K562 (cell line): ENCODE results near the gene XAB2. TPM values are rescaled to one million over a fixed set of nuclear protein-coding genes. Genes with fewer than 3 reads are reported as not detected.

Experiments
- BACH1 ChIP-seq: fragments of 200-800 bp; sonication (Bioruptor generic); IDR thresholded peaks from 2 replicates; pipeline ENCODE4 v1.6.1; 2016; ENCODE audit warnings: missing genetic modification characterization, missing compliant biosample characterization
- BMI1 ChIP-seq: fragments of 150-350 bp; IDR thresholded peaks from 2 replicates; pipeline ENCODE4 v1.6.1; 2014; ENCODE audit warnings: low read length
- CCNT2 ChIP-seq: IDR thresholded peaks from 2 replicates; pipeline ENCODE4 v1.6.1; 2011; ENCODE audit warnings: borderline replicate concordance, low read depth, mild to moderate bottlenecking, moderate library complexity, mixed read lengths, low read length; ENCODE audit not compliant: insufficient read length; ENCODE audit errors: extremely low read depth
- CSDE1 ChIP-seq, 2 experiments: fragments of 450-650 bp; IDR thresholded peaks; 2 replicates each; pipeline ENCODE4 v1.6.1; 2016; ENCODE audit warnings: mild to moderate bottlenecking in 1 of 2
- CXXC5 ChIP-seq: fragments of 250-450 bp; sonication (Bioruptor Pico); IDR thresholded peaks from 2 replicates; pipeline ENCODE4 v1.8.0; 2022; ENCODE audit warnings: inconsistent platforms, mild to moderate bottlenecking, moderate library complexity
- DMBX1 ChIP-seq: fragments of 250-450 bp; sonication (Bioruptor Pico); IDR thresholded peaks from 2 replicates; pipeline ENCODE4 v1.8.0; 2022; ENCODE audit warnings: inconsistent platforms, mild to moderate bottlenecking, moderate library complexity, borderline replicate concordance
- ETV1 ChIP-seq: fragments of 450-650 bp; conservative IDR thresholded peaks from 2 replicates; pipeline ENCODE4 v1.6.1; 2016; ENCODE audit warnings: missing genetic modification characterization, control low read depth, low read depth, missing compliant biosample characterization
- GATA2 ChIP-seq: sonication (generic); formaldehyde crosslinking; IDR thresholded peaks from 2 replicates; pipeline ENCODE4 v1.4.0; 2020; ENCODE audit warnings: mild to moderate bottlenecking, missing genetic modification reagents
- JUNB ChIP-seq: fragments of 450-650 bp; formaldehyde crosslinking; conservative IDR thresholded peaks from 2 replicates; pipeline ENCODE4 v1.4.0; 2020; ENCODE audit warnings: mild to moderate bottlenecking
- KDM2B ChIP-seq: fragments of 250-450 bp; sonication (Bioruptor Pico); IDR thresholded peaks from 2 replicates; pipeline ENCODE4 v1.8.0; 2021; ENCODE audit warnings: mild to moderate bottlenecking, moderate library complexity
- LCOR ChIP-seq: sonication (generic); formaldehyde crosslinking; IDR thresholded peaks from 2 replicates; pipeline ENCODE4 v1.8.0; 2022; ENCODE audit warnings: mild to moderate bottlenecking, missing genetic modification reagents
- MCM2 ChIP-seq: fragments of 450-650 bp; IDR thresholded peaks from 2 replicates; pipeline ENCODE4 v1.6.1; 2017; ENCODE audit warnings: low read depth, mild to moderate bottlenecking
- PHB ChIP-seq: fragments of 250-450 bp; sonication (Bioruptor Pico); IDR thresholded peaks from 2 replicates; pipeline ENCODE4 v1.5.0; 2021
- PTTG1 ChIP-seq: fragments of 450-650 bp; IDR thresholded peaks from 2 replicates; pipeline ENCODE4 v1.6.1; 2016; ENCODE audit warnings: low read depth, mild to moderate bottlenecking, missing genetic modification characterization, missing compliant biosample characterization
- RBM15 ChIP-seq: fragments of 200-400 bp; formaldehyde crosslinking; IDR thresholded peaks from 2 replicates; pipeline ENCODE4 v1.6.1; 2018; ENCODE audit warnings: mild to moderate bottlenecking, low read length, moderate library complexity; ENCODE audit not compliant: insufficient read depth
- SMAD2 ChIP-seq: fragments of 150-350 bp; IDR thresholded peaks from 2 replicates; pipeline ENCODE4 v1.6.1; 2014; ENCODE audit warnings: low read depth, mild to moderate bottlenecking, low read length
- SMARCA5 ChIP-seq: fragments of 450-650 bp; IDR thresholded peaks from 2 replicates; pipeline ENCODE4 v1.6.1; 2016
- SRF ChIP-seq, 2 experiments: fragments of 250-450, 450-650 bp in 1 of 2; sonication (Bioruptor Pico) in 1 of 2; sonication (generic) in 1 of 2; formaldehyde crosslinking; IDR thresholded peaks; 2 replicates each; pipeline versions ENCODE4 v1.5.0 to v1.5.1; 2020 to 2022; ENCODE audit warnings: mild to moderate bottlenecking in 1 of 2, missing genetic modification reagents in 1 of 2
- TOE1 ChIP-seq, 2 experiments: fragments of 450-650 bp in 1 of 2; sonication (generic) in 1 of 2; formaldehyde crosslinking in 1 of 2; IDR thresholded peaks; 2 replicates each; pipeline versions ENCODE4 v1.7.1 to v1.8.0; 2016 to 2022; ENCODE audit warnings: borderline replicate concordance in 2 of 2, mild to moderate bottlenecking in 2 of 2, antibody characterized with exemption in 1 of 2, inconsistent platforms in 1 of 2, low read depth in 1 of 2, missing genetic modification reagents in 1 of 2, moderate library complexity in 1 of 2
- ZC3H11A ChIP-seq: IDR thresholded peaks from 2 replicates; pipeline ENCODE4 v1.6.1; 2012; ENCODE audit warnings: low read depth, low read length, improper control_type of control experiment
- ZNF76 ChIP-seq: fragments of 250-450 bp; sonication (Bioruptor Pico); IDR thresholded peaks from 2 replicates; pipeline ENCODE4 v1.4.0; 2020; ENCODE audit warnings: mild to moderate bottlenecking, moderate library complexity, borderline replicate concordance
- polyA plus RNA-seq, 8 experiments: library from polyadenylated mRNA; depleted of rRNA in 4 of 8; stranded (reverse) in 5 of 8; unstranded in 3 of 8; fragments of >200 nt; fragmentation: Nextera tagmentation in 2 of 8; fragmentation: Illumina TruSeq in 1 of 8; extraction: Ambion mirVana in 2 of 8; extraction: Trizol in 1 of 8; gene quantifications; 2 replicates each; pipeline versions ENCODE4 v1.2.1 to v1.2.3, GENCODE V29; 2011 to 2014; ENCODE audit warnings: inconsistent platforms in 1 of 8, missing spikeins in 1 of 8
- total RNA-seq, 7 experiments: library from RNA; depleted of rRNA in 6 of 7; stranded (reverse); fragments of >200 nt in 6 of 7; fragmentation: Illumina TruSeq in 2 of 7; extraction: Trizol in 2 of 7; gene quantifications; 2 replicates each; pipeline versions ENCODE4 v1.2.1 to v1.2.3, GENCODE V29; 2011 to 2021; ENCODE audit warnings: low replicate concordance in 1 of 7
- TF ChIP-seq, protein P1 (sequence below): fragments of 450-650 bp; formaldehyde crosslinking; IDR thresholded peaks from 2 replicates; pipeline ENCODE4 v1.4.0; 2022; ENCODE audit warnings: missing genetic modification characterization
- TF ChIP-seq, protein P2 (sequence below): fragments of 250-450 bp; sonication (Bioruptor Pico); IDR thresholded peaks from 2 replicates; pipeline ENCODE4 v1.5.0; 2021; ENCODE audit warnings: mild to moderate bottlenecking, borderline replicate concordance
- TF ChIP-seq, protein P3 (sequence below): fragments of 450-650 bp; formaldehyde crosslinking; IDR thresholded peaks from 2 replicates; pipeline ENCODE4 v1.4.0; 2020; ENCODE audit warnings: mild to moderate bottlenecking, moderate library complexity

Gene XAB2
- total and polyA plus RNA-seq, 9 of the 15 experiments (the other 6 are each of a cell fraction or from before 2014, with no cell fraction given) = 0.21 to 58.3 (median 20.0) TPM

DNA sequence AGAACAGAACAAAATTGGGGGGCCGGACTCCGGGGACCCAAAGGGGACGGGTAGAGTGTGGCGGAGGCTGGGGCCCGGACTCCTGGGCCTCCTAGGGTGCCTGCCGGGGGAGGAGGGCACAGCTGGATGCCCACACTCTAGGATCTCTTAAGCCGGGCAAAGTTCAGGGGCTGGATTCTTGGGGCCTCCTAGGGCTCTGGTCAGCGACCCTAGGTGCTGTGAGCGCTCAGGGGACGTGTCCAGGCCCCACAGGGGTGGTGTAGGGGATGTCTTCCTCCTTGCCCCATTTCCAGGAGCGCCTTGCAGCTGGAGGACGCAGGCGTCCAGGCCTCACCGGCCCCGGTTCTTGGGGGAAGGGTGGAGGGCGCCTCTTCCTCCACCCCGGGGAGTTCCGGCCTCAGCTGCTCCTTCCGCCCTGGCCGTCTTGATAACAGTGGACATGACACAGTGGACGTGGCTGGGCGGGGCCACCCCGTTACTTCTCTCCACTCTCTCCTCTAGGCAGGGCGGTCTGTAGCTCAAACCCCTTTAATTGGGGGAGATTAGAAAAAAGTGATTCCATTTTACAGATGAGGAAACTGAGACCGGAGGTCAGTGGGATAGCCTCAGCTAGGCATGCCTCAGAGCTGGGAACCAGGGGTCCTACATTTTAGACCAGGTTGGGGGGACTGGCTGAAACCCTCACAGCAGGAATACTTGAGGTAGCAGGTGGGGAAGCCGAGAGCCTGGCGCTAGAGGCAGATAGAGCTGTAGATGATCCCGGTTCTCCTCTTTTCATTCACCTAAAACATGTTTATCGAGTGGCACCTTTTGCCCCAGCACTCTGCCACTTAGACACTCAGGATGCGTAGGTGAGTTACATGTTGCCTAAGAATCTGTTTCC is 8.3 kb upstream of the XAB2 start (continued):
- no peak for TF ChIP-seq TOE1 (IDR thresholded peaks at IDR 0.05; ENCODE audit: borderline replicate concordance)
- no peak for TF ChIP-seq TOE1 (CRISPR knock-in tag; IDR thresholded peaks at IDR 0.05; ENCODE audit: borderline replicate concordance, low read depth)
- no peak for TF ChIP-seq SMAD2
- no peak for TF ChIP-seq RBM15
- TF ChIP-seq PTTG1 = no peak
- TF ChIP-seq BMI1 = no peak
- TF ChIP-seq, protein P1, sequence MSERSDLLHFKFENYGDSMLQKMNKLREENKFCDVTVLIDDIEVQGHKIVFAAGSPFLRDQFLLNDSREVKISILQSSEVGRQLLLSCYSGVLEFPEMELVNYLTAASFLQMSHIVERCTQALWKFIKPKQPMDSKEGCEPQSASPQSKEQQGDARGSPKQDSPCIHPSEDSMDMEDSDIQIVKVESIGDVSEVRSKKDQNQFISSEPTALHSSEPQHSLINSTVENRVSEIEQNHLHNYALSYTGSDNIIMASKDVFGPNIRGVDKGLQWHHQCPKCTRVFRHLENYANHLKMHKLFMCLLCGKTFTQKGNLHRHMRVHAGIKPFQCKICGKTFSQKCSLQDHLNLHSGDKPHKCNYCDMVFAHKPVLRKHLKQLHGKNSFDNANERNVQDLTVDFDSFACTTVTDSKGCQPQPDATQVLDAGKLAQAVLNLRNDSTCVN = 0 out of 2 replicates have a peak, but pooled peaks have one; percentile 26
- peak in 1 of 2 experiments; percentile 59; a peak in 1 of 4 replicates for TF ChIP-seq SRF (CRISPR knock-in tag; IDR thresholded peaks at IDR 0.05)
- TF ChIP-seq CXXC5 (CRISPR knock-in tag) = peak; percentile 39; the same call in 1 of the 2 replicates
- TF ChIP-seq KDM2B (CRISPR knock-in tag) = no peak
- no peak for TF ChIP-seq GATA2 (CRISPR knock-in tag)
- no peak for TF ChIP-seq CSDE1 (IDR thresholded peaks at IDR 0.05)
- peak; percentile 98 for TF ChIP-seq ETV1 (tag)
- TF ChIP-seq, protein P2, sequence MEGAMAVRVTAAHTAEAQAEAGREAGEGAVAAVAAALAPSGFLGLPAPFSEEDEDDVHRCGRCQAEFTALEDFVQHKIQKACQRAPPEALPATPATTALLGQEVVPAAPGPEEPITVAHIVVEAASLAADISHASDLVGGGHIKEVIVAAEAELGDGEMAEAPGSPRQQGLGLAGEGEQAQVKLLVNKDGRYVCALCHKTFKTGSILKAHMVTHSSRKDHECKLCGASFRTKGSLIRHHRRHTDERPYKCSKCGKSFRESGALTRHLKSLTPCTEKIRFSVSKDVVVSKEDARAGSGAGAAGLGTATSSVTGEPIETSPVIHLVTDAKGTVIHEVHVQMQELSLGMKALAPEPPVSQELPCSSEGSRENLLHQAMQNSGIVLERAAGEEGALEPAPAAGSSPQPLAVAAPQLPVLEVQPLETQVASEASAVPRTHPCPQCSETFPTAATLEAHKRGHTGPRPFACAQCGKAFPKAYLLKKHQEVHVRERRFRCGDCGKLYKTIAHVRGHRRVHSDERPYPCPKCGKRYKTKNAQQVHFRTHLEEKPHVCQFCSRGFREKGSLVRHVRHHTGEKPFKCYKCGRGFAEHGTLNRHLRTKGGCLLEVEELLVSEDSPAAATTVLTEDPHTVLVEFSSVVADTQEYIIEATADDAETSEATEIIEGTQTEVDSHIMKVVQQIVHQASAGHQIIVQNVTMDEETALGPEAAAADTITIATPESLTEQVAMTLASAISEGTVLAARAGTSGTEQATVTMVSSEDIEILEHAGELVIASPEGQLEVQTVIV (CRISPR knock-in tag) = no peak
- no peak for TF ChIP-seq SMARCA5
- no peak for TF ChIP-seq CCNT2
- TF ChIP-seq ZNF76 = no peak
- no peak for TF ChIP-seq ZC3H11A
- TF ChIP-seq DMBX1 = no peak
- TF ChIP-seq PHB = peak; percentile 39; the same call in 1 of the 2 replicates
- TF ChIP-seq, protein P3, sequence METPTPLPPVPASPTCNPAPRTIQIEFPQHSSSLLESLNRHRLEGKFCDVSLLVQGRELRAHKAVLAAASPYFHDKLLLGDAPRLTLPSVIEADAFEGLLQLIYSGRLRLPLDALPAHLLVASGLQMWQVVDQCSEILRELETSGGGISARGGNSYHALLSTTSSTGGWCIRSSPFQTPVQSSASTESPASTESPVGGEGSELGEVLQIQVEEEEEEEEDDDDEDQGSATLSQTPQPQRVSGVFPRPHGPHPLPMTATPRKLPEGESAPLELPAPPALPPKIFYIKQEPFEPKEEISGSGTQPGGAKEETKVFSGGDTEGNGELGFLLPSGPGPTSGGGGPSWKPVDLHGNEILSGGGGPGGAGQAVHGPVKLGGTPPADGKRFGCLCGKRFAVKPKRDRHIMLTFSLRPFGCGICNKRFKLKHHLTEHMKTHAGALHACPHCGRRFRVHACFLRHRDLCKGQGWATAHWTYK (CRISPR knock-in tag) = peak; percentile 42; the same call in 1 of the 2 replicates
- no peak for TF ChIP-seq JUNB (CRISPR knock-in tag)
- no peak for TF ChIP-seq LCOR (CRISPR knock-in tag)
- TF ChIP-seq BACH1 (tag) = no peak
- TF ChIP-seq MCM2 = no peak
